CD4-positive, alpha-beta T cell treated with Interleukin-17A for 4 hours (primary cell): ENCODE data around the gene PLPP7.
"Not testable (repeated sequence)": the region's sequence is repeated elsewhere in the genome, so short reads cannot be mapped to it uniquely, and the experiment has no call there.

Source experiments
- DNase-seq: peaks from one replicate; pipeline ENCODE4 v3.0.0-alpha.2; 2020; ENCODE audit warnings: mixed read lengths

PLPP7 gene

GRCh38 chr9:131337131-131337848 is 47.8 kb downstream of the PLPP7 start:
- DNase-seq = no peak

DNA sequence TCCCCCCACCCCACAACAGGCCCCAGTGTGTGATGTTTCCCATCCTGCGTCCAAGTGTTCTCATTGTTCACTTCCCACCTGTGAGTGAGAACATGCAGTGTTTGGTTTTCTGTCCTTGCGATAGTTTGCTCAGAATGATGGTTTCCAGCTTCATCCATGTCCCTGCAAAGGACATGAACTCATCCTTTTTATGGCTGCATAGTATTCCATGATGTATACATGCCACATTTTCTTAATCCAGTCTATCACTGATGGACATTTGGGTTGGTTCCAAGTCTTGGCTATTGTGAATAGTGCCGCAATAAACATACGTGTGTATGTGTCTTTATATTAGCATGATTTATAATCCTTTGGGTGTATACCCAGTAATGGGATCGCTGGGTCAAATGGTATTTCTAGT is 49.7 kb downstream of the PLPP7 start:
- DNase-seq = not testable (repeated sequence)

DNA sequence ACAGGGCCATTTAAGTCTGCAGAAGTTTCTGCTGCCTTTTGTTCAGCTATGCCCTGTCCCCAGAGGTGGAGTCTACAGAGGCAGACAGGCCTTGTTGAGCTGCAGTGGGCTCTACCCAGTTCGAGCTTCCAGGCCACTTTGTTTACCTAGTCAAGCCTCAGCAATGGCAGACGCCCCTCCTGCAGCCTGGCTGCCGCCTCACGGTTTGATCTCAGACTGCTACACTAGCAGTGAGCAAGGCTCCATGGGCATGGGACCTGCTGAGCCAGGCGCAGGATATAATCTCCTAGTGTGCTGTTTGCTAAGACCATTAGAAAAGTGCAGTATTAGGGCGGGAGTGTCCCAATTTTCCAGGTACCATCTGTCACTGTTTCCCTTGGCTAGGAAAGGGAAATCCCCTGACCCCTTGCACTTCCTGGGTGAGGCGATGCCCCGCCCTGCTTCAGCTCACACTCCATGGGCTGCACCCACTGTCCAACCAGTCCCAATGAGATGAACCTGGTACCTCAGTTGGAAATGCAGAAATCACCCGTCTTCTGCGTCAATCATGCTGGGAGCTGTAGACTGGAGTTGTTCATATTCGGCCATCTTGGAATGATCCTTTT is 55.5 kb downstream of the PLPP7 start:
- not testable (repeated sequence) for DNase-seq

DNA sequence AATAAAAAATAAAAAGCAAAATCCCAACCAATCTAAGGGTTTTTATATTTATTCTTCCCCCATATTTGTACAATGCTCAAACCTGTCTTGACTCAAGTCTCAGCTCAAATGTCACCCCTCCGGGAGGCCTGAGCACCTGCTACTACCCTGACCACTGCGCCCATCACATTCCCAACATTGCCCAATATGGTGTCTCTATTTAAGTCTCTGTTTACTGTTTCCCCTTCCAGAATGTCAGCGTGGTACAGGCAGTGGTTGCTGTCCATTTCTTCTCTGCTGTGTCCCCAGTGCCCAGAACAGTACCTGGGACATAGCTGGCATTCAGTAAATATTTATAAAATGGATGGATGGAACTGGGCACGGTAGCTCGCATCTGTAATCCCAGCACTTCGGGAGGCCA is 57.0 kb downstream of the PLPP7 start:
- no peak for DNase-seq

GRCh38 chr9:131347376-131348020 is 58.0 kb downstream of the PLPP7 start:
- no peak for DNase-seq

DNA sequence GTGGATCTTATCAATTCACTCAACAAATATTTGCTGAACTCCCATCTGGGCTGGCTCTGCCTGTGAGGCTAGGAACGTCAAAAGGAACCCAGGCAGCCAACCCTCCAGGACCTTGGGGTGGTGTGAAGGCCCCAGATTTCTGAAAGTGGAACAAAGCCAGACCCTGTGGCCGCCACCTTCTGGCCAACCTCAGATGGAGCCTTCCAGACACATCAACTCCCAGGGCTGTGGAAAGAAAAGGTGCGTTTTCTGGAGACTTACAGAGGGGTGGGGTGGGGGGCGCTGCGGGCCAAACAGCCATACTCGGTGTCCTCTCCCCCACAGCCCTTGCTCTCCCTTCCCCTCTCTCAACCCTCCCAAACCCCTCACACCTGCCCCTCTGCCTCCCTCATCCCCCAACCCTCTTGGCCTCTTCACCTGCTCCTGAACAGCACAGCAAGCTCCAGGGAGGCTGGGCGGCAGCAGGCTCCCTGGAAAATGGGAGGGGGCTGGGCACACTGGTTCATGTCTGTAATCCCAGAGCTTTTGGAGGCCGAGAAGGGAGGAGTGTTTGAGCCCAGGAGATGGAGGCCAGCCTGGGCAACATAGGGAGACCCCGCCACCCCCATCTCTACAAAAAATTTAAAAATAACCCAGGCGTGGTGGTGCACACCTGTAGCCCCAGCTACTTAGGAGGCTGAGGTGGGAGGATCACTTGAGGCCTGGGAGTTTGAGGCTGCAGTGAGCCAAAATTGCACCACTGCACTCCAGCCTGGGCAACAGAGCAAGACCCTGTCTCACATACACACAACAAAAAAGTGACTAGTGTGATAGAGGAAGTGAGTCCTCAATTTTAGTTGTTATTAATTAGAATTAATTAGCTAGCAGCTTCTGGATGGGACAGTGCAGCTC is 59.4 kb downstream of the PLPP7 start:
- DNase-seq = no peak

GRCh38 chr9:131349522-131349880 is 60.0 kb downstream of the PLPP7 start:
- DNase-seq = no peak

- DNase-seq = peak; percentile 92
Observed at GRCh38 chr9:131349881-131350563, 60.5 kb downstream of the PLPP7 start.

DNA sequence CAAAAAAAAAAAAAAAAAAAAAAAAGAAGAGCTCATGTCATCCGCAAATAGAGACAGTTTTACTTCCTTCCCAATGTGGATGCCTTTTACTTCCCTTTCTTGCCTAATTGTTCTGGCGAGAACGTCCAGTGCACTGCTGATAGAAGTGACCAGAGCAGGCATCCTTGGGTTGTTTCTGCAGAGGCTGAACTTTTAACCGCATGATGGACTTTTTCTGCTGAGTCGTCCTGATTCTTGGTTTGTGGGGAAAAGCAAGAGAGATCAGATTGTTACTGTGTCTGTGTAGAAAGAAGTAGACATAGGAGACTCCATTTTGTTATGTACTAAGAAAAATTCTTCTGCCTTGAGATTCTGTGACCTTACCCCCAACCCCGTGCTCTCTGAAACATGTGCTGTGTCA is 67.0 kb downstream of the PLPP7 start:
- not testable (repeated sequence) for DNase-seq

- peak; percentile 53 for DNase-seq
Observed at GRCh38 chr9:131358556-131358955, 69.0 kb downstream of the PLPP7 start.
